GM18508 (cell line): ENCODE results near the gene RPRD2.

Source experiments
- ATAC-seq: cut with Tn5 transposase; IDR thresholded peaks from one replicate; pipeline ENCODE4 v1.9.1; 2021; ENCODE audit warnings: moderate number of reproducible peaks; ENCODE audit not compliant: insufficient read depth, unreplicated experiment

Gene RPRD2

DNA sequence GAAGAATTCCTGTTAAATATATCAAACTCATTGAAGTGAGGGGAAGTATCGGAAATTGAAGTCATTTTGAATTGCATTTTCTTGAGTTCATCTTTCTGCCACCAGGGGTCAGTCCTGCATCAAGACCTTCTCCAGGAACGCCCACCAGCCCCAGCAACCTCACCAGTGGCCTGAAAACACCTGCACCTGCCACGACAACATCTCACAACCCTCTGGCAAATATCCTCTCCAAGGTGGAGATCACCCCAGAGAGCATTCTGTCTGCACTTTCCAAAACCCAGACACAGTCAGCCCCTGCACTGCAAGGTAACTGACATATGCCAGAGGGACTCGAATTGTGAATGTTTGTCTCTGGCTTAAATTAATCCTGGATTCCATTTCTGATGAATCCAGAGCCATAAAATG, 100.5 kb downstream of the RPRD2 start:
- ATAC-seq = no peak

GRCh38 chr1:150466964-150467363, 103.0 kb downstream of the RPRD2 start:
- no peak for ATAC-seq

DNA sequence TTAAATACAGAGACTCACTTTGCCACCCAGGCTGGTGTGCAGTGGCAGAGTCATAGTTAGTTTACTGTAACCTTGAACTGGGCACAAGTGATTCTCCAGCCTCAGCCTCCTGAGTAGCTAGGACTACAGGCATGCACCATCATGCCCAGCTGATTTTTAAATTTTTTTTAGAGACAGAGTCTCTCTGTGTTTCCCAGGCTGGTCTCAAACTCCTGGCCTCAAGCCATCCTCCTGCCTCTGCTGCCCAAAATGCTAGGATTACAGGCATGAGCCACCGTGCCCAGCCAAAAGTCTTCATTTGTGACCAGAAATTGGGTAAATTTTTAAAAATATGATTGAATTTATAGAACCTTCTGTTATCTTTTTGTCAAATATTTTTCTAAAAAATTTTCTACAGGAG, 105.3 kb downstream of the RPRD2 start:
- no peak for ATAC-seq

- no peak for ATAC-seq
Observed at GRCh38 chr1:150472601-150473200, 108.8 kb downstream of the RPRD2 start.

DNA sequence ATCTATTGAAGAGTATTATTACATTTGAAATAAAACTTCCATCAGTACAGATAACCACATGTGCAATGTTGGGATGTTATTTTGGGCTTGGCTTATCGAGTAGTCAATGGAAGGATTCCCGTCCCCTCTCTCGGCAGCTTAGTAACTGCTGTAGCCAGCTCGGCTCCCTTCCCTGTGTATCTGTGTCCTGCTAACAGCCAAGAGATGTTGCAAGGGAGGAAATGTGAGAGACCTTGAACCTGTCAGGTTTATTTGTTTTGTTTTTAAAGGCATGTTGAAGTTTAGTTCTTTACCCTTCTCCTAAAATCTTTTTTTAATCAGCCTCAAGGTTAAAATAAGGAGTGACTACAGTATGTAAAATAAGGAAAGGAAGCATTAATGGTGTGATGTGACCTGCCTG, 109.7 kb downstream of the RPRD2 start:
- ATAC-seq = no peak

- no peak for ATAC-seq
Observed at GRCh38 chr1:150474869-150475268, 110.9 kb downstream of the RPRD2 start.

GRCh38 chr1:150476754-150477153, 112.8 kb downstream of the RPRD2 start:
- no peak for ATAC-seq

DNA sequence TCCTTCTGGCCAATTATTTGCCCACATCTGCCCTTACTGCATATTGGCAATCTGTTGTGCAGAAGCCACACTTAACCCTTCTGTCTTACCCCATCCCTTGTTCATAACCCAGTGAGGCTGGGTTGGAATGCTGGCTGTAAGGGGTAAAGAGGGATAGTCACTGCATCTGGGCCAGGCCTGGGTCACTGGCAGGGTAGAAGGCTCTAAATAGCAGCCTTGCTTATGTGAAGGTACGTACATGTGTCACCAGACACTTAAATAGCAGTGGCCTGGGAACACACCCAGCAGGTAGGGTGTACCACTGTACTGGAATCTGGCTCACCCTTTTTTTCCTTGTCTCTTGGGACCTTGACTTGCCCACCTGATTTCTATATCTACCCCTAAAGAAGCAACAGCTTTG, 113.4 kb downstream of the RPRD2 start:
- ATAC-seq = no peak

GRCh38 chr1:150477733-150478132, 113.8 kb downstream of the RPRD2 start:
- ATAC-seq = no peak

GRCh38 chr1:150479370-150479769, 115.4 kb downstream of the RPRD2 start:
- ATAC-seq = no peak

DNA sequence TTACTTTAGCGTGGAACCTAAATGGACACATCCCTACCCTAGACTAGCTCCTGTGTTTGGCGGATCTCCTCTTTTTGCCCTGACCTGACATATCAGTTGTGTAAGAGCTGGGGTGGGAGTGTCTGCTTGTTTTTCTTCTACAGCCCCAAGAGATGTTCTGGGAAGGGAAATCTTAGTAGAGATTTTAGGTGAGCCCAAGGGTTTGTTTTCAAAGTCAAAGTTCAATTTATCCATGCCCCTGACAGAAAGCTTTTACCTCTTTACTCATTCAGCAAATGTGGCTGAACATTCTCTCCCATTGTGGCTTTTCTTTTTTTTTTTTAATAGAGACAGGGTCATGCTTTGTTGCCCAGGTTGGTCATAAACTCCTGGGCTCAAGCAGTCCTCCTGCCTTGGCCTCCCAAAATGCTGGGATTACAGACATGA, 116.0 kb downstream of the RPRD2 start:
- ATAC-seq = no peak

DNA sequence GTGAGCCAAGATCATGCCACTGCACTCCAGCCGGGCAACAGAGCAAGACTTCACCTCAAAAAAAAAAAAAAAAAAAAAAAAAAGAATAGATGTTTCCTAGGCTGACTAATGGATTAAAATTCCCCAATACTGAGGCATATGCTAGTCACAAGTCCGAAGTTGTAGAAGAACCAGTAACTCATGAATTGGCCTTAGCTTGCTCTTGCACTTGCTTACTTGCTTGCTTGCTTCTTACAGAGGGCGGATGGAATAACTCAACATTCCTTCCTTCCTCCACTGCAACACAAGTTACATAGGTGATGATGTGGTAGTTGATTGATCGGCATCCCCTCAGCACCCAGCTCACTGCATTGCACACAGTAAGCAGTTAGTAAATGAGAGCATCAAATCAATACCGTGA, 120.5 kb downstream of the RPRD2 start:
- no peak for ATAC-seq

GRCh38 chr1:150484861-150485260, 120.9 kb downstream of the RPRD2 start:
- ATAC-seq = no peak

GRCh38 chr1:150486966-150487762, 123.2 kb downstream of the RPRD2 start, which contains the start of gene TARS2:
TARS2 (plus strand) TSS chr1:150487419; CDS start chr1:150487451, 32 bp downstream.
- peak; percentile 97 for ATAC-seq

GRCh38 chr1:150487763-150488115, 123.8 kb downstream of the RPRD2 start:
- no peak for ATAC-seq

DNA sequence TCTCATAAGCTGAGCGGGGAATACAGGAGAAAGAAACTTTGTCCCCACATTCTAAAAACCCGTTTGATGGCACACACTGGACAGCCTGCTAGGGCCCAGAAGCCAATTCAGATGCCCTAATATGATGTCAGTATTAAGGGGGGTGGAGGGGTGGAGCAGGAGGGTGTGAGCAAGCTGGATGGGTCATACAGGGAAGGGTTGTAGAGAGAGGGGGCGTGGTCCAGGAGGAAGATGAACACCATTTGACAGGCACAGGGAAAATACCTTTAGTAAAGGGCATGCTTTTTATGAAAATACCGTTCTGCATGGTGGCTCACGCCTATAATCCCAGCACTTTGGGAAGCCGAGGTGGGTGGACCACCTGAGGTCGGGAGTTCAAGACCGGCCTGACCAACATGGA, 129.2 kb downstream of the RPRD2 start:
- no peak for ATAC-seq

DNA sequence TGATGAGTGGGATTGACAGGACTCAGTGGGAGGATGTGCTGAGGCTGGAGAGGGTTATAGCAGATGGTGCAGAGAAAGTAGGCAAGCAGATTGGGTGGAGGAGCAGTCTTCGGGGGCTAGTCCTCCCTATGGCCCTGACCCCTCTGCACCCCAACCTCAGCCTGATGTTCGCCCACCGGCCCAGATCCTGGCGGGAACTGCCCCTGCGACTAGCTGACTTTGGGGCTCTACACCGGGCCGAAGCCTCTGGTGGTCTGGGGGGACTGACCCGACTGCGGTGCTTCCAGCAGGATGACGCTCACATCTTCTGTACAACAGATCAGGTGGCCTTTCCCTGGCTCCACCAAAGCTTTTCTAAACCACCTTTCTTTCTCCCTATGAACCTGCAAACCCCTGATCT, 134.4 kb downstream of the RPRD2 start:
- no peak for ATAC-seq

GRCh38 chr1:150505431-150505830, 141.5 kb downstream of the RPRD2 start:
- ATAC-seq = no peak

GRCh38 chr1:150507912-150508864, 144.2 kb downstream of the RPRD2 start, which contains the start of gene ECM1:
ECM1 (plus strand) TSS chr1:150508109; CDS start chr1:150508210, 101 bp downstream.
- no peak for ATAC-seq

DNA sequence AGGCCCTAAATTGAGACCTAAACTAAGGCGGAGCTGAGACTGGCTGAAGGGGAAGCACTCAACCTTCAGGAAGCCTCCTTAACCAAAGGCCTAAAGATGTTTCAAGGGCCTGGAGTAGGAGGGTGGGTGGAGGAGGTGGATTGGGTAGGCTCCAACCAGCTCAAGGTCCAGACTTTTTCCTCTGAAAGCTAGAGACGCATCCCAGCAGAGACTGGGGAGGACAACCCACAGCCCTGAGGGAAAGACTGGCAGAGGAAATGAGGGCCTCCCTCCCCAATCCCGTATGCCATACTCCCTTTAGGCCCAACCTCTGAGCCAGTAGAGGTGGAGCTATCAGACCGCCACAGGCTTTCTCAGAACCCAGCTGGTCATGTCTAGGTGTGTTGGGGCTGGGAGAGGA, 145.0 kb downstream of the RPRD2 start:
- no peak for ATAC-seq

DNA sequence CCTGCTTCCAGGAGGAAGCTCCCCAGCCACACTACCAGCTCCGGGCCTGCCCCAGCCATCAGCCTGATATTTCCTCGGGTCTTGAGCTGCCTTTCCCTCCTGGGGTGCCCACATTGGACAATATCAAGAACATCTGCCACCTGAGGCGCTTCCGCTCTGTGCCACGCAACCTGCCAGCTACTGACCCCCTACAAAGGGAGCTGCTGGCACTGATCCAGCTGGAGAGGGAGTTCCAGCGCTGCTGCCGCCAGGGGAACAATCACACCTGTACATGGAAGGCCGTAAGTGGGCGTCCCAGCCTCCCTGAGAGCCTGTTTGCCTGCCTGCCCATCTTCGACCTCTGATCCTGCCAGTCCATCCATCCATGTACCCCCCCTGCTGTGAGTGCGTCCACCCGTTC, 147.6 kb downstream of the RPRD2 start:
- ATAC-seq = no peak
